Activated T-helper 1 cell treated with Interleukin-2 at 50 U/mL for 16 hours (primary cell): ENCODE results near the gene NKAPL.

Source experiments
- DNase-seq: peaks from one replicate; pipeline ENCODE4 v3.0.0-alpha.2; 2020; ENCODE audit warnings: low read depth

The NKAPL gene

DNA sequence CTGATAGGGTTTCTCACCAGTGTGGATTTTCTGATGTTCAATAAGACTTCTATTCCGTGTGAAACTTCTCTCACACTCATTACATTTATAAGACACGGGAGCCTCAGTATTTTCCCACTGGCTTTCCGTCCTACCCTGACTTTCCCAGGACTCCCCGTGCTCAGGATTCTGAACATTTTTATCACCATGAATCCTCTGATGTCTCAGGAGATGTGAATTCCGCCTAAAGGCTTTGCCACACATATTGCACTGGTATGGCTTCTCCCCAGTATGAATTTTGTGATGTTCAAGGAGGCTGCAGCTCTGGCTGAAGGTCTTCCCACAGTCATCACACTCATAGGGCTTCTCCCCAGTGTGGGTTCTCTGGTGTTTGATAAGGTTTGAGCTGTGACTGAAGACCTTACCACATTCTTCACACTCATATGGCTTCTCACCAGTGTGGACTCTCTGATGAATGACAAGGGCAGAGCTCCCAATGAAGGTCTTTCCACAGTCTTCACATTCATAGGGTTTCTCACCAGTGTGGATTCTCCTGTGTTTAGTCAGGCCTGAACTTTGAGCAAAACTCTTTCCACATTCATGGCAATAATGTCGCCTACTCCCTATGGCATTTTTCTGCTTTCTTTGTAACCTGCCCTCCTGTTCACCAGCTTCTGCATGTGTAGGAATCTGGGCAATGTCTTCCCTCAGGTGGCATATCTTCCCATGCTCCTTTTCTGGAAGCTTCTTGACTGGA is 13.7 kb upstream of the NKAPL start:
- DNase-seq: no peak

GRCh38 chr6:28248916-28249315 is 10.2 kb upstream of the NKAPL start:
- no peak for DNase-seq

DNA sequence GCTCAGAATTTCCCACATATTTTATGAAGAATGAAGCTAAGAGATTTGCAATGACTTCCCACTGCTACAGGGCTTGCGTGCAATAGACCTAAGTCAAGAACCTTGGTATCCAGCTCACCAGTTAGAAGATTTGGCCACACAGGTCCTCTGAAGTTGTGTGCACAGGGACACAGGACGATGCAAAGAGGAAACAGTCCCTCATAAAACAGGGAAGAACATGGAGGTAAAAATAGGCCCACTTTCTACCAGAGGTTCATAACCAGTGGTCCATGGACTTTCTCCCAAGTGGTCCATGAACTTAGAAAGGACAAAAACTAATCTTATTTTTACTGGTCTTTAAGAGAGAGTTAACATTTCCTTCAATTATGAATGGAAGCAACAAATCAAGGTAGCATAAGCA is 8.3 kb upstream of the NKAPL start:
- no peak for DNase-seq

GRCh38 chr6:28251661-28252008 is 7.5 kb upstream of the NKAPL start:
- no peak for DNase-seq

- peak; percentile 55 for DNase-seq
Measured at GRCh38 chr6:28252009-28252975, 6.8 kb upstream of the NKAPL start, which contains the start of gene ZKSCAN4. TSS of gene ZKSCAN4 (minus strand) at chr6:28252269. CDS start at chr6:28251980, 289 bp downstream.

- no peak for DNase-seq
Measured at GRCh38 chr6:28254121-28254519, 5.0 kb upstream of the NKAPL start.

DNA sequence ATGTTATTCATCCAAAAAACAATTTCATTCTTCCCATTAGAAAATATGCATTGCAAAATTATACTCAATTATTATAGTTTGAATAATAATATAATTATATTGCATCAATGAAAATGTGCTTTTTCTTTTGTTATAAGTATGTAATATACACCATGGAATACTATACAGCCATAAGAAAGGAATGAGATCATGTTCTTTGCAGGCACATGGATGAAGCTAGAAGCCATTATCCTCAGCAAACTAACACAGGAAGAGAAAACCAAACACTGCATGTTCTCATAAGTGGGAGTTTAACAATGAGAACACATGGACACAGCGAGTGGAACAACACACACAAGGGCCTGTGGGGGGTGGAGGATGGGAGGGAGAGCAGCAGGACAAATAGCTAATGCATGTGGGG is 2.1 kb upstream of the NKAPL start:
- DNase-seq: no peak

DNA sequence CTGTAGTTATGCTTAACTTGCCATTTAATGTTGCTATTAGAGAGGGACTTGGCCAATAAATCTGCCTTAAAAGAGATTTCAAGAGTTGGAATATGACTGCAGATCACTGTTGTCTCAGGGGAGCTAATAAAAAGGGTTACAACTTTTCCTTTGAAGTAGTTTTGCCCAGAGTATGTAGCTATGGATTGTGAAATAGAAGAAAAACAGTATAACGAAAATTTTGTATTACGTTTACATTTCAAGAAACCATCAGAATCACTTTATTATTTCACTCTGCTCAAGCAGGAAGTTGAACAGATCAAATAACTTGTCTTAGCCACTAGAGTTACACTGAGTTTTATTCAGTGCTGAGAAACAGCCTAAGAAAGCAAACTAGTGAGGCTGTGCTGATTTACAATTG is 4.8 kb downstream of the NKAPL start:
- DNase-seq: no peak

DNA sequence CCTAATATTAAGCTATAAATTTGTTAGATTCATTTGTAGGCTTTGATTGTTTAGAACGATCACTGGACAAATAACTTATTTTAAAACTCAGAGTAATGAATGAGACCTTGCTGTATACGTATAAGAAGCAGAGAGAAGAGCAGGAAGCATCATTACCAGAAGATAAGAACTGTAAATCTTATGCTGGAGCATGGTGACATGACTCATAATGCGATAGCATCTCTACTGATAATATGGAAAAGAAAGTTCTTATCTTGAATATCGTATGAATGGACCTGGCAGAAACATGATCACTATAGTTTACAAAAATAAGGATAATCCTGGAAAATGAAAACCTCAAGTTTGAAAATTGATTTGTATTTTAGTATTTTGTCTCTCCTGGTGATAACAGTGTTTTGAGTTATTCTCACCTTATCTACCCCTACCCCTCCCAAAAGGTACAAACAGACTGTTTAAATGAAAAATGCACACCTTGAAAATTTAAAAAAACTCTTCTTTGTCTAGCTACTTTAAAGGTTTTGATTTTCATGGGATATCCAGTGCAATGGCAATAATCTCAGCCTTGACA is 5.8 kb downstream of the NKAPL start:
- no peak for DNase-seq

DNA sequence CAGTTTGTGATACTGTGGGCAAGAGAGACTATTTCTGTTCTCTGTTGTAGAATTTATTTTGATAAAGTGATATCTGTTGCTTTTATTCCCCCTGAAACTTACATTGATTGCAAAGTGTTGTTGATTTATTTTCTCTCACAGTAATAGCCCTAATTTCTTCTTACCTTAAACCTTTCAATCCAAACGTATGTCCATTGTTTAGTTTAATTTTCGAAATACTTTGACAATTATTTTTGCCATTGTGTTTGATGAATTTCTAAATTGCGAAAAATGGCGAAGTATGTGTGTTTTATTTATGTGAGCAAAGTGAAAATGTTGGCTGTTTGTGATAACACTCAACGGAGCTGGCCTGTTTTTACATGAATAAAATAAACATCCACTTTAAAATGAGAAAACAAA is 7.5 kb downstream of the NKAPL start:
- DNase-seq: no peak

GRCh38 chr6:28266962-28267694 is 8.0 kb downstream of the NKAPL start, which contains the start of gene ZSCAN26:
TSS of gene ZSCAN26 (plus strand) at chr6:28267143. CDS start at chr6:28271920, 4,777 bp downstream.
- peak; percentile 68 for DNase-seq

DNA sequence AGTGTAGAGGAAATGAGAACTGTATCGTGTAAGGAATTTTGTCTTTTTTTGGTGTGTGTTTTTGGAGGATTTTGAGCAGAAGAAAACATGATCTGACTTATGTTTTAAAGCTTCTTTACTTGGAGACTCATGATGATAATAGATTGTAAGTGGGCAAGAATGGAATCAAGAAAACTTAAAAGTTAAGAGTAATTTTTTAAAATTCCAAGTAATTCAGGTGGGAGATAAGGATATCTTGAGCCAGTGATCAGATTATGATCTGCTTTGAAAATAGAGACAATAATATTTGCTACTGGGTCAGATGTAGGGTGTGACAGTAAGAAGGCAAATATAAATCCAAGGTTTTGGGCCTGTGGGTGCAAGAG is 8.6 kb downstream of the NKAPL start:
- DNase-seq: no peak

- no peak for DNase-seq
Measured at GRCh38 chr6:28269492-28269891, 10.4 kb downstream of the NKAPL start.

DNA sequence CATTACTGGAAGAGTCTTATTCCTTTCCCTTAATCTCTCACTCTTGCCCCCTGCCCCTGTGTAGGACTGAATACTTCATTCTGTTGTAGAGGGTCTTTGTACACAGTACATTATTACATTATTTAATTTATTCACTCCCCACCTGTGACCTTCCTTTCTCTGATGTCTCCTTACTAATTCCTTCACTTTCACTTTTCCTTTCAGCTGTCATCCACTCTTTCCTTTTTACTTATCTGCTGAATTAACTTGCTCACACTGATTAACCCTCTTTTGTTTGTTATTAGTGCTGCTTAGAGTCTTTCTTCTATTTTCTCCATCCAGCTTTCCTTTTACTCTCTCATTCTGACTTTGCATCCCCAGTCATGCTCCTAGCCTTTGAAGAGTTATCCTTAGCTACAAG is 15.8 kb downstream of the NKAPL start:
- no peak for DNase-seq

DNA sequence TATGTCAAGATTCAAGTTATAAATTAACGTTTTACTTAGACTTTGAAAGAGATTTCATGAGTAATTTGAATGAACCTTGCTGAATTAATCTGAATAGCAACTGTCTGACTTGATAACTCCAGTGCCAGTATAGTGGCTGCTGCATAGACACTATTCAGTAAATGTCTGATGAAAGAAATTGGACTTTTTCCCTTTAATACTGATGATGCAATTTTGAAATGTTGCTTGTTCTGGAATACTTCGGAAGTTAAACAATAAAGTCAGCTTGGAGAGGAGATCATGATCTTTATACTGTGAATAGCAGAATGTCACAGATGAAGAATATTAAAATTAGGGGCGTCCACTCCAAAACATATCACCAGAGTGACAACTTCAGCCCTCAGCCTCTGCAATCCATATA is 18.6 kb downstream of the NKAPL start:
- DNase-seq: no peak

DNA sequence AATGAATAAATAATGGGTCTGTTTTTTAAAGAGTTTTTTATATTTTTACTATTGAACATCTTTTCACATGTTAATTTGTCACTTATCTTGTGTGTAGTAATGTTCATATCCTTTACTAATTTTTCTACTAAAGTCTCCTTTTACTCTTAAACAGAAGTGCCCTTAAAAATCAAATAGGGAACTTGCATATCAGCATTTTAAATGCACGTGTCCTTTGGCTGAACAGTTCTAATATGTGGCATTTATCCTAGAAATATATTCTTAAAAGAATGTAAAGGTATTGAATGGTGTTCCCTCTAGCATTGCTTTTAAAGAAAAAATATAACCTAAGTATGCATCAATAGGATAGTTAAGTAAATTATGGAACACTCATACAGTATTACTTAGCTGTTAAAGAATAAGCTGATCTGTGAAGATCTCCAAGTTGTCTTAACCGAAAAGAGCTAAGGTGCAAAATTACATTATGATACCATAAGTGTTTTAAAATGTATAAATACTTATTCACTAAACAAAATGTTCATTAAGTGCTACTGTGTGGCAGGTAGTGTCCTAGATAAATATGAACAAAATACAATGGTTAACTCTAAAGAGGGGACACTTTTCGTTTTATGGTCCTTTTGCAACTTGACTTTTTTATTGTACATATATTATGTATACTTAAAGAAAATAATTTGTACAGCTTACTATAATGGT is 21.6 kb downstream of the NKAPL start:
- DNase-seq: no peak

DNA sequence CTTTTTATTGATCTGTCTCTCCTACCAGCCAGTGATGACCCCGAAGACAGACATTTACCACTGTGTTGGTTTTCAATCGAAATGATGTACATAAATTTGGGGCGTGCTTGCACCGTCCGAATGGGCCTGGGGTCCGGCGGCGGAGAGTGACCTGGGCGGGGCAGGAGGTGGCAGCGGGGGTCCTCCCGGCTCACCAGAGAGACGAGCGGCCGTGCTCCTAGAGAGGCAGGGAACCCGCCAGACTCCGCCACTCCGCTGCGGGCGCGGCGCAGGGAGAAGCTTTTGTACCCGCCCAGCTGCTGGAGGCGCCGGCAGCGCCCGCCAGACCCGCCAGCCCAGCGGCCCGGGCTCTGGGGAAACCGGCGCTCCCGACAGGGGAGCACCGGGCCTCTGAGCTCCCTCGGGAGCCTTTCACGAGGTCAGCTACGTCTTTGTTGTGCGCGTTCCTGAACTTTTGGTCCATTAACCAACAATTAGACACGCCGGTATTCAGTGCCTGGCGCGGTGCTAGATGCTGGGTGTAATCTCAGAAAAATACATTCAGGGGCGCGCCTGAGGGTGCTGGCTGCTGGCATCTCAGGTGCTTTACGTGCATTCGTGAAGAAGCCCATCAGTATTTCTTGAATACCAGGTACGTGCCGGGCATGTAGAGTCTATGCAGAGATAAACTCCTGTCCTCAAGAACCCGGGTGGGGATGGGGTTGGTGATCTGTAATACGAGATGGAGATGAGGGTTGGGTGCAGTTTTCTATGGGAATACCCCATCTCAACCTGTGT is 22.4 kb downstream of the NKAPL start, which contains the start of gene PGBD1:
PGBD1 (plus strand) TSS at position 285 of the 777 bp plus-strand sequence. CDS start 2,242 bp downstream, outside the sequence.
- peak; percentile 9 for DNase-seq

- no peak for DNase-seq
Measured at GRCh38 chr6:28282926-28283325, 23.8 kb downstream of the NKAPL start.

- no peak for DNase-seq
Measured at GRCh38 chr6:28291573-28291972, 32.5 kb downstream of the NKAPL start.

DNA sequence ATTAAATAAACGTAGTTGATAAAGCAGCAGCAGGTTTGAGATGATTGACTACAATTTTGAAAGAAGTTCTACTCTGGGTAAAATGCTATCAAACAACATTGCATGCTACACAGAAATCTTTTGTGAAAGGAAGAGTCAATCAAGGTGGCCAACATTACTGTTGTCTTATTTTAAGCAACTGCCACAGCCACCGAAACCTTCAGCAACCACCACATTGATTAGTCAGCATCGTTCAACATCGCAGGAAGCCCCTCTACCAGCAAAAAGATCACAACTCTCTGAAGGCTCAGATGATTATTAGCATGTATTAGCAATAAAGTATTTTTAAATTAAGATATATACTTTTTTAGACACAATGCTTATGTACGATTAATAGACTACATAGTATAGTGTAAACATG is 36.2 kb downstream of the NKAPL start:
- no peak for DNase-seq
